ENCODE data around the gene TBXT. TPM values are rescaled to one million over a fixed set of nuclear protein-coding genes. Genes with fewer than 3 reads are reported as not detected.
"Not testable (repeated sequence)": the region's sequence is repeated elsewhere in the genome, so short reads cannot be mapped to it uniquely, and the experiment has no call there.

Gene TBXT
- under 1 TPM in 1 of 3 donors, not detected in 2; 0.07 TPM for polyA plus RNA-seq (ENCODE audit: insufficient read length in 3 of 3)

GRCh38 chr6:166167801-166168615, at the start of gene TBXT:
Gene TBXT (minus strand): TSS chr6:166167851. CDS start chr6:166167591, 260 bp downstream.
- no peak for DNase-seq (ENCODE audit: low read depth in 3 of 3, low spot score in 2 of 3)

- no peak for DNase-seq (ENCODE audit: low read depth in 3 of 3, low spot score in 2 of 3)
Measured at GRCh38 chr6:166207284-166207561, 39.6 kb upstream of the TBXT start.

- no peak for DNase-seq (ENCODE audit: low read depth in 3 of 3, low spot score in 2 of 3)
Measured at GRCh38 chr6:166206510-166207283, 39.0 kb upstream of the TBXT start.

GRCh38 chr6:166206066-166206465, 38.4 kb upstream of the TBXT start:
- DNase-seq (ENCODE audit: low read depth in 3 of 3, low spot score in 2 of 3): no peak

DNA sequence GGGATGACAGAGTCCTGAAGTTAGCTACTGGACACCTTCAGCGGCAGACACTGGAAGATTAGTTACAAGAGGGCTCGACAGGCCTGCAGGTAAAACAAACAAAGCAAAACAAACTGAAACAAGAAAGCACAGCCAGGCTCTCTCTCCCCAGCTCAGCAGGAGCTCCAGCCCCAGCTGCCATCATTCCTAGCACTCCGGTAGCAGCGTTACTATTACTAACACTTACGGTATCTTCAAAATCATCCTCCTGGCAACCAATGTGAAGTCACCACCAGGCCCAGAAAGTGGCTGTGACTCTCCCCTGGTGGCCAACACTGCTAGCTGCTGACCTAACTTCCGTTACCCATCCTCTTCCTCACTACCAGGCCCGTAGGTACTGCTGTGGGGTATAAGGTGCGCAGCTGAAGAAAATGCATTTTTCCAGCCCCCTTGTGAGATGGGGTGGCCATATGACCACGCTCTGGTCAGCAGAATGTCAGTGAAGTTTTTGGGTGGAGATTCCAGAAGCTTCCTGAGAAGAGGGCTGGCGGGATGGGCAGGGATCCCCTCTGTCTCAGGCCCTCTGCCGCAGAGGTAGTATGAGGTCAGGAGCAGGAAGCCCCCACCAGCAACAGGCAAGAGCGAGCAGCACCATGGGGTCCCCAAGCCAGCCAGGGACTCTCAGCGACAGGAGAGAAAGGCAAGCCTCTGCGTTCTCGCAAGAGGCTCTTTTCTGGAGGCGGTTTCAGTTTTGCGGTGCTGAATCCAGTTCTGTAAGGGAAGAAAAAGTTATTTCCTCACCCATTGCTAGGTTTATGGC, 37.4 kb upstream of the TBXT start:
- DNase-seq (ENCODE audit: low read depth in 3 of 3, low spot score in 2 of 3): no peak

DNA sequence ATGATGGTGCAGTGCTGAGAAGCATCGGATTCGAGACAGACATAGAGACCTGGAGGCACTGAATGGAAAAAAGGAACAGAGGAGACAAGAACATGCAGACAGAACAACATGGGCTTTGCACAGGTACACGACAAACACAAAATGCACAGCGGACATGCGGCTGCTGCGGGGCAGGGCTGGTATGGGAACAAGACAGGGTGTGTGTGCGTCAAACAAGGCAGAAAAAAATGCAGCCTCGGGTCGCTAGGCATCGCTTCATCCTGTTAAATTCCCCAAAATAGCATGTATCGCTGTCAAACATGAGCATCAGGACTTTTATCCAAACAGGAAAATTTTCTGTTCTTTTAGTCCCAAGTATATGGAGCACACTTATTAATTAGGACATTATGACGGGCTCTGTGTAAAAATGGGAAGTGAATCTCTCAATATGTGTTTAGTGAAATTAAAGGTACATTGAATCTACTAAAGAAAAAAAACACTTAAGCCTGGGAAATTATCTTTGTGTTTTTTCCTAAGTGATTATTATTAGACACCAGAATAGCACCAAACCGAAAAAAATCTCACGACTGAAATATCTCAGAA, 36.1 kb upstream of the TBXT start:
- DNase-seq (ENCODE audit: low read depth in 3 of 3, low spot score in 2 of 3): no peak

- no peak for DNase-seq (ENCODE audit: low read depth in 3 of 3, low spot score in 2 of 3)
Measured at GRCh38 chr6:166203003-166203640, 35.5 kb upstream of the TBXT start.

- DNase-seq (ENCODE audit: low read depth in 3 of 3, low spot score in 2 of 3): no peak
Measured at GRCh38 chr6:166202321-166202733, 34.7 kb upstream of the TBXT start.

DNA sequence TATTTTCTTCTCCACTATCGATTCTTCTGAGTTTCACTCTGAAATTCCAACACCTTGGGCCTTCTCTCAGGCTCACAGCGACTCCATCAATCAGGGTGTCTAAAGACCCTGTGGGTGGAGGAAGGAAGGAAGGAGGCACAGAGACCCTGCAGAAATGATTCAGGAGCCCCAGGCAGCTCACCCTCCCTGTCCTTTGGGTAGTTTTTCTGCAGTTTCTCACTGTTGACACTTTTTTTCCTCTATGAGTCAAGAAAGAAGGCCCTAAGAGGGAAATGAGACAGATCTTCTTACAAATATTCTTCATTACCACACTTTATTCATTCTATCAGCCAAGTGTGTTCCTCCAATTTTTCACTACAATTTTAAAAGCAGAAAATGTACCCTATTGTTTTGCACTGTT, 34.2 kb upstream of the TBXT start:
- no peak for DNase-seq (ENCODE audit: low read depth in 3 of 3, low spot score in 2 of 3)

DNA sequence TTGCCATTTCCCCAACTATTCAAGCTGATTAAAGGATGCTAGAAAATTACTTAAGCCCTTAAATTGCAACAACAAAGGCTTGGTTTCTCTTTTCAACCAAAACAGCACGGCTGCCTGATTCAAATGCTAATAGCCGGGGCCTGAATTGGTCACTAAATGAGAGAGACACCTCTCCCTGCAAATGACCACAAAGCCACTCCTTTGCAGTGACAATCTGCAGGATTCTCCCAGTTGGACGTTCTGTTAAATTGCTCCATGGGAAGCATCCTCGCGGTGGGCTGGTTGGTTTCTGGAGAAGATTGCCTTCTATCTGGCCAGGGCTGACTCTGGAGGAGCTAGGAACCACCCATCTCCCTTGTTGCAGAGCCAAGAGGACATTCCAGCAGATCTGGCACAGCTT, 29.7 kb upstream of the TBXT start:
- no peak for DNase-seq (ENCODE audit: low read depth in 3 of 3, low spot score in 2 of 3)

DNA sequence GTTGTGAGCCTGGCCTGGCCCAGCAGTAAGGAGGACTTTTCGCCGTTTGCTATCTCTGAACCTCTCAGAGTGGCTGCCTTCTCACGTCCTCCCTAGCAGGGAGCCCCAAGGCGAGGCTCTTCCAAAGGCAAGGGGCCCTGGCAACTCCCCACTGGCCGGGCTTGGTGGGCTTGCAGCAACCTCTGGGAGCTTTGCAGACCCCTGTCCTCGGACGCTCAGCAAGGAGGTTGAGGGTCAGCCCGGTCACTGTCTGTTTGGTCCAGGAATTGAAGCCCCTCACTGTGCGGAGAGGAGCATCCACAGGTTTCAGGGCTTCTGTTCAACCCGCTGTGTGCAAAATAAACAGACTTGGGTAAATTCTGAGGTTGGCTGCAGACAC, 28.2 kb upstream of the TBXT start:
- DNase-seq (ENCODE audit: low read depth in 3 of 3, low spot score in 2 of 3): no peak

DNA sequence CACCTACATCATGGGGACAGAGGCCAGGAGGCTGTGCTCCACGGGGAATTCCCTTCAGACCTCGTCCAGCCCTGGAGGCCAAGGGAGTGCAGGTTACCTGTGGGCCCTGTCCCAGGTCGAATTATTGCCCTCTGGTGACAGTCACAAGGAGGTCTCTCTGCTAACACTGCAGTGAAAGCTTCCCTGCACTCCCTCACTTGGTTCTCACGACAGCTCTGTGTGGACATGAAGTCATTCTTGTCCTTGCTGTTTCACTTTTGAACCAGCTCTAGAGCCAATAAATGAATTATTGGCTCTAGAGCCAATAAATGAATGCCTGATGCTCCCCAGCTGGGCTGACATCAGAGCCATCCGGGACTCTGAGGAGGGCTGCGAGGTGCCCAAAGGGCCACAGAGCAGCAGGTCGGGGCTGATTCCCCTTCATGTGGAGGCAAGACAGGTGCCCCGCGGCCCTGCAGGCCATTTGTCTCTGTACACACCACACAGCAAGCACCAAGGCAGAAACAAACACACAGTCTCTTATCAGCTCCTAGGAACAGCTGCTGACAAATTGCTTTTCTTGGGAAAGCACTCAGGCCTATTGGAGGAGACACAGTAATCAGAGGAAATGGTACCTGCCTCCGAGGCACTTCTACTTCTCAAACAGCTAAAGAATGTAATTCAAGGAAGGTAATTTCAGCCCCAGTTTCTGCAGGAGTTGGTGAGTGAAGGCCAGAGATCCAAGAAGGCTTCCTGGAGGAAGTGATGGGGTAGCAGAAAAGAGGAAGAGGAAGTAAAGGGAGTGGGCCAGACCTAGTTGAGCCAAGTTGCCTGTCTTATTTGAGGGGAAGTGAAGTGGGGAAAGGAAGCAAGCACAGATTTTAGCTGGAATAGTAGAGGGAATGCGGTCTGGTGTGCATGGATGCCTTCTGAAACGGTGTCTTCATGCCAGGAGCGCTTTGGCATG, 27.5 kb upstream of the TBXT start:
- DNase-seq (ENCODE audit: low read depth in 3 of 3, low spot score in 2 of 3): no peak

DNA sequence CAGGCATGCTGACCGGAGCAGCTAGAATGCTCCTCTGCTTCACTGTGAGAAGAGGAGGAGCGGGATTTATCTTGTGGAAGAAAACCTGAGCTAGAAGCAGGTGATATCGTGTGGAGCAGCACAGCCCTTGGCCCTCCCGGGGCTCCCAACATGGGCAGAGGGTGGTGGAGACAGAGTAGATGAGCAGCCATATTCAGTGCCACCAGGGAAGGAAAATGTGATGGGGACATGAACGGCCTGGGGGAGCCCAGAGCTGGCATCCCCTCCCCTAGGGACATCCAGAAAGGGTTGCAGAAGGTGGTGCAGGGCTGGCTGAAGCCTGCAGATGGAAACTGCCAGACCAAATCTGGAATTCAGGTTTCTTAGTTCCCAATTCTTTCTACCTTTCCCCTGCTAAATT, 24.9 kb upstream of the TBXT start:
- DNase-seq (ENCODE audit: low read depth in 3 of 3, low spot score in 2 of 3): no peak

- DNase-seq (ENCODE audit: low read depth in 3 of 3, low spot score in 2 of 3): no peak
Measured at GRCh38 chr6:166192136-166192535, 24.5 kb upstream of the TBXT start.

- no peak for DNase-seq (ENCODE audit: low read depth in 3 of 3, low spot score in 2 of 3)
Measured at GRCh38 chr6:166179704-166180103, 12.1 kb upstream of the TBXT start.

DNA sequence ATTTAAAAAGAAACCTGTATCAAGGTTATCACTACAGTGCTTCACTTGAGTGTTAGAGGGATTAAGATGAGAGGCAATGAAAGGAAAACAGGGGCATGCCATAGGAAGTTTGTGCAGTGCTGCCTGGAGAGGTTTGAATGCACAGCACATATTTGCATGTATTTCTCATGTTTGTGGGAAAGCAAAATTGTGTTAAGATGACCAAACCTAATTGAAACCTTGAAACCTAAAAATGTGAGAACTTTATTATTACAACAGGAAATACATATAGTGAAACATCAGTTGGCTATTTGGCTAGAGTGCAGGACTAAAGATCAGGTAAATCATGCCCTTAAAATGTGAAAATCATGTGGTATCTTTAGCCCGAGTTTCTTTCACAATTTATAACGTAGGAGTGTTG, 8.5 kb upstream of the TBXT start:
- DNase-seq (ENCODE audit: low read depth in 3 of 3, low spot score in 2 of 3): no peak

GRCh38 chr6:166175093-166175492, 7.4 kb upstream of the TBXT start:
- not testable (repeated sequence) for DNase-seq (ENCODE audit: low read depth in 3 of 3, low spot score in 2 of 3)

- DNase-seq (ENCODE audit: low read depth in 3 of 3, low spot score in 2 of 3): no peak
Measured at GRCh38 chr6:166174031-166174430, 6.4 kb upstream of the TBXT start.

DNA sequence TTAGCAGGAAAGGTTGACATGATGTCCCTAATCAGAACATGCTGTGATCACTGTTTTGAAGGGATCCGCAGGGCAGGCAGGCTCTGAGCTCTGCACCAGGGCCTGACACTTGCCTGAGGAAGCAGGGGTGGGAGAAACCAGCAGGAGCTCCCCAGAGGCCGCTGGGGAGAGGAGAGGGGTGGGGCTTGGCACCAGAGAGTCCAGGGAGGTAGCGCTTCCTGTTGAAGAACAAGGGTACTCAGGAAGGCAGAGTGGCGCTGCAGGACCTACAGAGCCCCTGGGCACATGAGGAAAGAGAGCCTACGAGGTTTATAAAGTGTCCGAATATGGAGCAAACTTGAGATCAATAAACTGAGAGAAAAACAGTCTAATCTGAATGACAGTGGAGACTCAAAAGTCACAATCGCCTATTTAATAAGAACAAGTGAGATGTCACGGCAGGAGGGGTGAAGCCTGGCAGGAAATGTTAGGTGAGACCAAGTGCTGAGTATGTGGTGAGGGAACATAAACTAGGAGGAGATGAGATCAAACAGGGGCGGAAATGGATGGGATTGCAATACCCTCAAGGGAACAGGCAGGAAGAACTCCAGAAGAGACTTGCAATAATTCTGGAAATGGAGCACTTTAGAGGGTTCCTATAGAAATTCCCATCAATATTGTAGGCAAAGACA, 5.8 kb upstream of the TBXT start:
- DNase-seq (ENCODE audit: low read depth in 3 of 3, low spot score in 2 of 3): no peak
